HCT116 (cell line): ENCODE measurements around the gene SYTL2.

Source experiments
- SIN3A ChIP-seq: IDR thresholded peaks from 2 replicates; pipeline ENCODE4 v1.6.1; 2012; ENCODE audit warnings: low read depth
- TF ChIP-seq, protein P1 (sequence below), 3 experiments: fragments of 200-600 bp in 1 of 3; sonication (generic) in 1 of 3; IDR thresholded peaks in 2 of 3; conservative IDR thresholded peaks in 1 of 3; 2 replicates each; pipeline ENCODE4 v1.5.1; 2012 to 2017; ENCODE audit warnings: low read depth in 2 of 3, low read length in 2 of 3, antibody characterized with exemption in 1 of 3, borderline replicate concordance in 1 of 3, control low read depth in 1 of 3, mild to moderate bottlenecking in 1 of 3, mixed read lengths in 1 of 3, mixed run types in 1 of 3, moderate library complexity in 1 of 3; ENCODE audit not compliant: insufficient read depth in 1 of 3

DNA sequence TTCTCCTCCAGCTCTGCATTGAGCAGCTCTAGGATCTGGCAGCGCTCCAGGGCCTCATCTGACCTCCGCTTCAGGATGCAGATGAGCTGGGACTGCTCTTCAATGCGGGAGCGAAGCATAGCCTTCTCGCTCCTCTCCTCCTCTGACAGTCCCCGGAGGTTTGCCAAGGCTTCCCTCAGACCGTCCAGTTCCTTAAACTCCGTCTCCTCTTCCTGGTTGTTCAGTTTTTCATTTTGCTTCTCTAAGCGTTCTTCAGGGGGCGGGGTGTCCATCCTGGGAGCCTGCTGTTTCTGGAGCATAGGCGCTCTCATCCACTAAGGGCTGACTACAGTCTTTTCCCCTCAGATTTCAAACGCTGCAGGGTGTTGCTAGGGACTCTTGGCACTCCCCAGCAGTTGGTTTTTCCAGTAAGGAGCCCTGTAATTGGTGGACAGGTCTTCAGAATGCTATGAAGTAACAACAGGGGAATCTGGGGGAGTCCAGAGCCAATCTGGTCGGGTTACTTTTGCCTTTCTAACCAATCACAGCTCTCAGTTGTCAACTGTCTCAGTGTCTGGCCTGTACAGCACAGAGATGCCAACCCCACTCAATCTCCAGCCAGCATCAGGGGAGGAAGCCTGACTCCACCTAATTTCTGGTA, 125.0 kb downstream of the SYTL2 start, which contains the start of gene CCDC89:
- TF ChIP-seq, protein P1, sequence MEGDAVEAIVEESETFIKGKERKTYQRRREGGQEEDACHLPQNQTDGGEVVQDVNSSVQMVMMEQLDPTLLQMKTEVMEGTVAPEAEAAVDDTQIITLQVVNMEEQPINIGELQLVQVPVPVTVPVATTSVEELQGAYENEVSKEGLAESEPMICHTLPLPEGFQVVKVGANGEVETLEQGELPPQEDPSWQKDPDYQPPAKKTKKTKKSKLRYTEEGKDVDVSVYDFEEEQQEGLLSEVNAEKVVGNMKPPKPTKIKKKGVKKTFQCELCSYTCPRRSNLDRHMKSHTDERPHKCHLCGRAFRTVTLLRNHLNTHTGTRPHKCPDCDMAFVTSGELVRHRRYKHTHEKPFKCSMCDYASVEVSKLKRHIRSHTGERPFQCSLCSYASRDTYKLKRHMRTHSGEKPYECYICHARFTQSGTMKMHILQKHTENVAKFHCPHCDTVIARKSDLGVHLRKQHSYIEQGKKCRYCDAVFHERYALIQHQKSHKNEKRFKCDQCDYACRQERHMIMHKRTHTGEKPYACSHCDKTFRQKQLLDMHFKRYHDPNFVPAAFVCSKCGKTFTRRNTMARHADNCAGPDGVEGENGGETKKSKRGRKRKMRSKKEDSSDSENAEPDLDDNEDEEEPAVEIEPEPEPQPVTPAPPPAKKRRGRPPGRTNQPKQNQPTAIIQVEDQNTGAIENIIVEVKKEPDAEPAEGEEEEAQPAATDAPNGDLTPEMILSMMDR (IDR thresholded peaks at IDR 0.05 in 2 of 3, conservative IDR thresholded peaks at IDR 0.05 in 1 of 3; ENCODE audit: borderline replicate concordance in 1 of 3, insufficient read depth in 1 of 3, low read depth in 2 of 3, low read length in 2 of 3) = no peak
- TF ChIP-seq SIN3A = no peak
